Activated CD4-positive, alpha-beta T cell treated with anti-CD3 and anti-CD28 coated beads, Interleukin-2, amount 50 U/mL, for 1 hour (primary cell): ENCODE data around the gene FBXL7.

Experiments
- DNase-seq: peaks from one replicate; pipeline ENCODE4 v3.0.0-alpha.2; 2020

Gene FBXL7

GRCh38 chr5:15621094-15621493 is 121.1 kb downstream of the FBXL7 start:
- no peak for DNase-seq

GRCh38 chr5:15623794-15624193 is 123.8 kb downstream of the FBXL7 start:
- DNase-seq = no peak

DNA sequence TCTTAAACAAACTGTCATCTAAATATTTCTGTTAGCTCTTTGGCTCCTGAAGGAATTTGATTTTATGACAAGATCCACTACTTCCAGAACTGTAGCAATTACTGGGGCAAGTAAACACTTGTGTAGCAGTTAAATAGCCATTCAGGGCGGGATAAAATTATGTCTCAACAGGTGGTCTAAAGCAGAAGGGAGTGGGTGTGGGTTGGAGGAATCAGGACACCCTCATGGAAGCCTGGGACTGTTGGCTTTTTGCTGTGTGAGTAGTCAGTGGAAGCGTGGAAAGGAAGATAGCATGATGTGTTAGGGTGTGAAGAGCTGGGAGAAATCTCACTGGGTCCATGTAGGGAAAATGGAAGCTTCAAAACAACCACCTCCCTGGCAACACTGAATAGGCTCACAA is 127.1 kb downstream of the FBXL7 start:
- DNase-seq = no peak

DNA sequence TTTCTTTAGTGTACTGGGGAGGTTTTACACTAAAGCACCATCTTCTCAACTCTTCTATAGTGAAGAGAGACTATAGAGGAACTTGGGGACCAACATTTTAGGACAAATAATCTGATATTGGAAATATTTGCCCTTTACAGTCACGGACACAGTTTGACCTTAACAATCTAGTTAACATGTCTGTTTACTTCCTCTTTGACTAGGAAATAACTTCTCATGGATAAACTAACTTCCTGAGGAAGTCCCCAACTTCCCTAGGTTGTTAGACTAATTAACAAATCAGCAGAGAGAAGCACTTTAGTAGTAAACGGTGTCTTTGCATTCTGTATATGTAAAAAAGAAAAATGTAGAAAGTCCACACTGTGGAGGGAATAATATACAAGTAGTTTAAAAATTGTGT is 127.7 kb downstream of the FBXL7 start:
- no peak for DNase-seq

- DNase-seq = no peak
These were observed 130.5 kb downstream of the FBXL7 start for GRCh38 chr5:15630441-15630840.

DNA sequence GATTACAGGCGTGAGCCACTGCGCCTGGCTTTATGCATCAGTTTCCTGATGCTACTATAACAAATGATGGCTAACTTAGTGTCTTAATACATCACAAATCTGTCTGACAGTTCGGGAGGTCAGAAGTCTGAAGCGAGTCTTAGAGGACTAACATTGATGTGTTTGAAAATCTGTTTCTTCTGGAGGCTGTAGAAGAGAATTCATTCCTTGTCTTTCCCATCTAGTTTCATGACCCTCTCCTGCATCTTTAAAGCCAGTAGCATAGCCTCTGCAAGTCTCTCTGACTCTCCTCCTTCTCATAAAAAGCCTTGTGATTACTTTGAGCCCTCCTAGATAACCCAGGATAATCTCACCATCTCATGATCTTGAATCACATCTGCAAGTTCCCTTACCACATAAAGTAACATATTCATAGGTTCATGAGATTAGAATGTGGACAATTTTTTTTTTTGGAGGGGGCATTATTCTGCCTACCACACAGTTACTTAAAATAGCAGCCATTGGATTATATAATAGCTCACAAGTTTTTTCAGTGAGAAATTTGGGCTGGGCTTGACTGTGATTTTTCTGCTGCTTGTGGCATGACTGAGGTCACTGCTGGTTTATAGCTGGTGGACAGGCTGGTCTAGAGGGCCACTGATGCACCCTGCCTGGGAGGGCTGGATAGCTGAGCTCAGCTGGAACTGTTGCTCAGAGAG is 134.8 kb downstream of the FBXL7 start:
- no peak for DNase-seq

GRCh38 chr5:15635289-15635616 is 135.3 kb downstream of the FBXL7 start:
- no peak for DNase-seq

- no peak for DNase-seq
These were observed 137.4 kb downstream of the FBXL7 start for GRCh38 chr5:15637345-15637744.

DNA sequence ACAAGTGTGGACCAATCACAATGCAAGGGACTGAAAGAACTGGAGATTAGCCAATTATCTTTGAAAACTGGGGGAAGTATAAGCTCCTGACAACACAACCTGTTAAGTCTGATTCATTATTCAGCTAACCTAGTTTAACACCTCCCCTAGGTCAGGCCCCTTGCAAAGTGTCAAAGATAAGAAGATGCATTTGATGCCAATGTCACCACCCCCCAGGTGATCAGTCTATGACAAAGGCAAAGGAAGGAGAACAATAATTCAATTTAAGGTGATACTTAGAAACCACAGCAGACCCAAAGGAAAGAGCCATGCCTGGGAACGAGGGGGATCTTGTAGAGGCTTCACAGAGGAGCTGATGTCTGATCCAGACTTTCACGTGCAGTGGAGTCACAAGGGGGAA is 137.9 kb downstream of the FBXL7 start:
- DNase-seq = no peak

GRCh38 chr5:15638296-15638695 is 138.3 kb downstream of the FBXL7 start:
- DNase-seq = no peak

DNA sequence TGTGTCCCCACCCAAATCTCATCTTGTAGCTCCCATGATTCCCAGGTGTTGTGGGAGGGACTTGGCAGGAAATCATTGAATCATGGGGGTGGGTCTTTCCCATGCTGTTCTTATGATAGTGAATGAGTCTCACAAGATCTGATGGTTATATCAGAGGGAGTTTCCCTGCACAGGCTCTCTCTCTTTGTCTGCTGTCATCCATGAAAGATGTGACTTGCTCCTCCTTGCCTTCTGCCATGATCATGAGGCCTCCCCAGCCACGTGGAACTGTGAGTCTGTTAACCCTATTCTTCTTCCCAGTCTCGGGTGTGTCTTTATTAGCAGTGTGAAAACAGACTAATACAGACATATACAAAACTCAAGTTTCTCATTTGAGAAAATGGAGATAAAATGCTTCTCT is 139.3 kb downstream of the FBXL7 start:
- no peak for DNase-seq

- no peak for DNase-seq
These were observed 140.1 kb downstream of the FBXL7 start for GRCh38 chr5:15640116-15640515.

DNA sequence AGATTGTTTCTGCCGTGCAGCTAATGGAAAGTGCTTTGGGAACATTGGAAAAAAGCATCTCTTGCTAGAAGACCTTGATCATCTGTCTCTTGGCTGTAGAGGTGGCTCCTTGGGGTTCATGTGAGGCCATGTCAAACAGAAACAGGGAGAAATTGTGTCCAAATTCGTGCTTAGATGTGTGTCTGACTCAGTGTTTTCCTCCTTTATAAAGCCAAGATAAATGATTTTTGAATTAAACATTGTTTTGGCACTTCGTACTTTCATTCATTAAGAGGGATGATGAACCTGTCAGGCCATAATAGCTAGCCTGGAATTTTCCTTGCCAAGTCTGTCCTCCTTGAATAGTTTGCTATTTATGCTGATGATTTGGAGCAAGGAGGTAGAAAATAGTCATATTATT is 143.8 kb downstream of the FBXL7 start:
- DNase-seq = no peak

DNA sequence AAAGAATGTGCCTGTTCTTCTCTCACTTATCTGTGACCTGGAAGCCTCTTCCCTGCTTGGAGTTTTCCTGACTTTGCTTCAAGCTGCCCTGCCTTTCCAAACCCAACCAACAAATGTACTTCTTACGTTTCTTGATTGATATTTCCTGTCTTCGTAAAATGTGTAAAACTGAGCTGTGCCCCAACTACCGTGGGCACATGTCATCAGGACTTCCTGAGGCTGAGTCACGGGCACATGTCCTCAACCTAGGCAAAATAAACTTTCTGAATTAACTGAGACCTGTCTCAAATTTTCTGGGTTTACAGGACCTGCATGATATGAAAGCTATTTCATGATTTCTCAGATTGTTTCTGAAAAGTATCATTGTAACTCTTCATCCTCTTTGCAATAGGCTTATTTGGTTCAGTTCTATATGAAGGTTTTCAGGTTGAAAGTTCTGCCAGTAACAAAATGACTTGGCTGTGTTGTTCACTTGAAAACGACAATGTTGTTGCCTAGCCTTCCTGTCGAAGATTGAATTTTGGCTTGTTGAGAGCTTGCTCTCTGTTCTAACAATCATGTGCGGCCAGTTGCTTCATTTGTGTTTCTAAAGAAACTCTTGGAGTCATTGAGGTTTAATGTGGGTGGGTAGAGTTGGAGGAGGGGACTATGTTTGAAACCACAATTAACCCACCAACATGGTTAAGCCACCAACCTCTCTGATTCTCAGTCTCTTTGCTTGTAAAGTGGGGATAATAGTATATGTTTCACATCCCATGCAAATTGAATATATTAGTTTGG is 145.6 kb downstream of the FBXL7 start:
- no peak for DNase-seq

- DNase-seq = no peak
These were observed 146.4 kb downstream of the FBXL7 start for GRCh38 chr5:15646371-15646770.

GRCh38 chr5:15647251-15647650 is 147.3 kb downstream of the FBXL7 start:
- no peak for DNase-seq

DNA sequence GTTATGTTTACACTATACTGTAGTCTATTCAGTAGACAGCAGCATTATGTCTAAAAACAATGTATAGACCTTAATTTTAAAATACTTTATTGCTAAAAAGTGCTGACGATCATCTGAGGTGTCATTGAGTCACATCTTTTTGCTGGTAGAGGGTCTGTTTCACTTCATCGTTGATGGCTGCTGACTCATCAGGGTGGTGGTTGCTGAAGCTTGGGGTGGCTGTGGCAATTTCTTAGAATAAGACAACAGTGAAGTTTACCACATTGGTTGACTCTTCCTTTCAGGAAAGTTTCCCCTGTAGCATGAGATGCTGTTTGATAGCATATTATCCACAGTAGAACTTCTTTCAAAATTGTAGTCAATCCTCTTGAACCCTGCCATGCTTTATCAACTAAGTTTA is 150.3 kb downstream of the FBXL7 start:
- DNase-seq = no peak

DNA sequence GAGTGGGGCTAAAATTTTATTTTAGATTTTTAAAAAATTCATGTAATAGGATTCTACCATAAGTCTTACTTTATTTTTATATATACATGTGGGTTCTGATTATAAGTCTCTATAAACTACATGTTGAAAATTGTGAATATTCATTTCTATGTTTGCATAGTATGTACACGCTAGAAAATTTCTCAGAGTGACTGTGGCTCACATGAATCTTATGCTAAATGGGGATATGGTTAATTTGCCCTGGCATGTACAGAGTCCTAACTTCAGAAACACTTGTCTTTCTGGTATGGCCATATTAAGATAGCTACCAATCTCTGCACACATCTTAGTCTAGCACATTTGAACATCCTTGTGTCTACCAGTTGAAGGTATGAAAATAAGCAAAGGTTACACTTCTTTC is 154.8 kb downstream of the FBXL7 start:
- DNase-seq = no peak

GRCh38 chr5:15655683-15656082 is 155.7 kb downstream of the FBXL7 start:
- DNase-seq = no peak

- no peak for DNase-seq
These were observed 165.0 kb downstream of the FBXL7 start for GRCh38 chr5:15664961-15665360.

GRCh38 chr5:15669826-15670225 is 169.8 kb downstream of the FBXL7 start:
- no peak for DNase-seq

DNA sequence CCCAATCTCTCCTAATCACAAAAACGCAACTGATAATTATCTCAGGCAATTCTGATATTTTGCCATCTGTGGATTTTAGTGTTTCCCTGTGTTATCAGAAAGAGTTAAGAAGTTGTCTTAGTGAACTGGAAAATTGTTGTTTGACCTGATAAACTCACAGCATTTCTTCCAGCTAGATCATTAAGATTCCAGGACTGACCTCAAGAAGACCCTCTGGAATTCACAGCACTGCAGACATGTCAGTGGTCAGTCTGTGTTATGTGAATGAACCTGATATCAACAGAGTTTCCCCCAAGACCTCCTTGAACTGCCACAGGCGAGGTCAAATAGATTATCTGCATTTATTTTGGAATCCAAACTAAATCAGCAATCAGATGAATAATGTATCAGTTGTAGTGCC is 174.7 kb downstream of the FBXL7 start:
- no peak for DNase-seq

GRCh38 chr5:15676591-15676990 is 176.6 kb downstream of the FBXL7 start:
- no peak for DNase-seq

DNA sequence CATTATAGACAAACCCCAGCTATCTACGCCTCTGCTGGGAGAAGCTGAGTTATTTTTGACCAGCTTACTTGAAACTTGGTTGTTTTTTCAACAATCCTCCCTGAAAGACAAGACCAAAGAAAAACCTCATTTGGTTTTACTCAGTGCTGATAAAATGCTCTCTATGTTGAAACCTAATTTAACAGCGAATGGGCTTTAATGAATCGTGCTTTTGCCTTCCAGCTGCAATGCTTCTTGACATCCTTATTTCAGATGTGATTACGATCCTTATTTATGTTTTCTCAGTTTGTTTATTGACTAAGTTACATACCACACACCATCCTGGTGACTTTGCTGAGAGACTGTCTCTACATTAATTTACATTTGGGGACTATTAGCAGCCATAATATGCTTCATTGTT is 179.2 kb downstream of the FBXL7 start:
- DNase-seq = no peak

DNA sequence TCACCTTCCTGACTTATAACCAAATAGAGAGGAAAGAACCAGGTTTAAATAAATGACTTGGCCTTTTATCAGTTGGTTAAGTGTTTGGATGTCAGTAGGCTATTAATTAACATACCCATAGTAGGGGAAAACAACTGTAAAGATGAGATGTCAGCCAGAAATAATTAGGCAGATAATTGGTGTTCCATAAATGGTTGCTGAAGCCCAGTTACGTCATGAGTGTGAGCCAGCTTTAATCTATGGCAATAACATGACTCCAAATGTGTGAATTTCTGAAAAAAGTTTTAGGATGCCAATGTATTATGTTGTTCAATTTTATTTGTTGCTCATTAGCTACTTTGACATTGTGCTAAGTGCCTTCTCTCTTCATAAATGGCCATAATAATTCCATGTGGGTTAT is 180.5 kb downstream of the FBXL7 start:
- DNase-seq = no peak
